Nucleus accumbens (tissue), 56 donors: ENCODE measurements around the gene MAP4K4.
A peak's percentile ranks its signal among the peaks of the same experiment; 100 is the strongest.

Source experiments
- DNase-seq, 56 donors: peaks; one replicate each; lab custom pipeline; 2025; lab: John Stamatoyannopoulos, UW

The MAP4K4 gene

GRCh38 chr2:101697124-101698013 lies at the start of gene MAP4K4:
MAP4K4 (plus strand) TSS chr2:101697707; CDS start chr2:101698081, 374 bp downstream.
- peak in 55 of 56 donors; percentile 15 to 91 (median 78) for DNase-seq

- DNase-seq, result no peak
Measured at GRCh38 chr2:101653469-101653868, 44.0 kb upstream of the MAP4K4 start.

- no peak for DNase-seq
Measured at GRCh38 chr2:101655702-101656422, 41.6 kb upstream of the MAP4K4 start.

- DNase-seq, result no peak
Measured at GRCh38 chr2:101657787-101658186, 39.7 kb upstream of the MAP4K4 start.

- no peak for DNase-seq
Measured at GRCh38 chr2:101658387-101658786, 39.1 kb upstream of the MAP4K4 start.

GRCh38 chr2:101665312-101665711 lies 32.2 kb upstream of the MAP4K4 start:
- DNase-seq, result no peak

GRCh38 chr2:101667823-101668222 lies 29.7 kb upstream of the MAP4K4 start:
- no peak for DNase-seq

GRCh38 chr2:101672047-101672446 lies 25.5 kb upstream of the MAP4K4 start:
- no peak for DNase-seq

GRCh38 chr2:101673920-101674319 lies 23.6 kb upstream of the MAP4K4 start:
- DNase-seq, result no peak

GRCh38 chr2:101675512-101675911 lies 22.0 kb upstream of the MAP4K4 start:
- DNase-seq, result no peak

GRCh38 chr2:101676674-101677073 lies 20.8 kb upstream of the MAP4K4 start:
- DNase-seq, result no peak

- DNase-seq, result no peak
Measured at GRCh38 chr2:101677658-101678057, 19.8 kb upstream of the MAP4K4 start.

- no peak for DNase-seq
Measured at GRCh38 chr2:101678379-101678778, 19.1 kb upstream of the MAP4K4 start.

GRCh38 chr2:101679037-101679726 lies 18.3 kb upstream of the MAP4K4 start:
- DNase-seq, result no peak

- no peak for DNase-seq
Measured at GRCh38 chr2:101679801-101680487, 17.6 kb upstream of the MAP4K4 start.

GRCh38 chr2:101682311-101682710 lies 15.2 kb upstream of the MAP4K4 start:
- no peak for DNase-seq

- DNase-seq, result no peak
Measured at GRCh38 chr2:101684313-101684712, 13.2 kb upstream of the MAP4K4 start.

- DNase-seq, result no peak
Measured at GRCh38 chr2:101688261-101688660, 9.2 kb upstream of the MAP4K4 start.

- DNase-seq, result no peak
Measured at GRCh38 chr2:101689114-101689825, 8.2 kb upstream of the MAP4K4 start.
